K562 (cell line): ENCODE measurements around the gene GSTO2. TPM values are rescaled to one million over a fixed set of nuclear protein-coding genes. Genes with fewer than 3 reads are reported as not detected.

Experiments used
- ATAC-seq: fragments of 200-7000 bp; cut with Tn5 transposase; 3 replicates; pipeline ENCODE4 v1.9.1; 2020; ENCODE audit warnings: moderate library complexity
- BruUV-seq: library from RNA; stranded (reverse); fragments of 400-500 nt; replicated peaks from 2 replicates; lab custom pipeline; 2021; lab: Mats Ljungman, UMichigan
- CTCF ChIA-PET: fragments of 300-600 bp; formaldehyde crosslinking; extraction: SDS; loops from one replicate; lab custom pipeline; 2021; ENCODE audit warnings: low intra/inter-chr PET ratio; lab: Yijun Ruan, JAX
- POLR2A ChIA-PET: fragments of 300-600, 350-650 bp; sonication (Branson Sonifier 250); formaldehyde crosslinking; extraction: SDS; loops from one replicate; lab custom pipeline; 2021; ENCODE audit warnings: antibody characterized with exemption, inconsistent platforms; lab: Yijun Ruan, JAX
- DNase-seq, 4 experiments: peaks; one replicate each; pipeline versions ENCODE4 v3.0.0 to v3.0.0-alpha.2; 2011 to 2018; ENCODE audit warnings: low spot score in 3 of 4, mixed read lengths in 3 of 4; ENCODE audit errors: extremely low read depth in 1 of 4
- FAIRE-seq: peaks from 2 replicates; lab custom pipeline; 2011; peaks lifted over from hg19 to GRCh38; lab: Jason Lieb, UNC
- H2AFZ ChIP-seq: 2 replicates; pipeline ENCODE4 v1.6.0; 2011; ENCODE audit warnings: low read depth, low read length, control low read depth, inconsistent platforms
- H3K27ac ChIP-seq: fragments of 200-600 bp; 3 replicates; pipeline ENCODE4 v1.8.0; 2011; ENCODE audit warnings: low read depth, mild to moderate bottlenecking, control low read depth, inconsistent platforms, low read length, moderate library complexity, mixed read lengths; ENCODE audit errors: extremely low read depth
- H3K27me3 ChIP-seq, 2 experiments: fragments of 300-600 bp in 1 of 2; 2 replicates in 1 of 2; 3 replicates in 1 of 2; pipeline versions ENCODE4 v1.6.0 to v1.8.0; 2011; ENCODE audit warnings: inconsistent platforms in 2 of 2, low read length in 2 of 2, mild to moderate bottlenecking in 1 of 2, mixed read lengths in 1 of 2, moderate library complexity in 1 of 2; ENCODE audit not compliant: control insufficient read depth in 2 of 2, insufficient read depth in 2 of 2
- H3K36me3 ChIP-seq: fragments of 300-600 bp; 3 replicates; pipeline ENCODE4 v1.8.0; 2011; ENCODE audit warnings: mild to moderate bottlenecking, low read length, inconsistent platforms; ENCODE audit not compliant: control insufficient read depth, insufficient read depth
- H3K4me1 ChIP-seq, 2 experiments: fragments of 200-600 bp in 1 of 2; replicated peaks in 1 of 2; 2 replicates in 1 of 2; 3 replicates in 1 of 2; pipeline versions ENCODE4 v1.5.1 to v1.8.0; 2011; ENCODE audit warnings: inconsistent platforms in 2 of 2, low read length in 2 of 2, mild to moderate bottlenecking in 1 of 2, mixed read lengths in 1 of 2, moderate library complexity in 1 of 2; ENCODE audit not compliant: control insufficient read depth in 2 of 2, insufficient read depth in 2 of 2
- H3K4me2 ChIP-seq: 2 replicates; pipeline ENCODE4 v1.6.1; 2011; ENCODE audit warnings: low read length, control low read depth, inconsistent platforms, mixed read lengths; ENCODE audit not compliant: insufficient read depth
- H3K4me3 ChIP-seq: fragments of 200-600 bp; sonication (generic), shearing (Covaris generic); 2 replicates; pipeline ENCODE4 v1.5.1; 2016; ENCODE audit warnings: control low read depth, inconsistent platforms
- H3K79me2 ChIP-seq: fragments of 200-600 bp; 3 replicates; pipeline ENCODE4 v1.8.0; 2011; ENCODE audit warnings: low read length, inconsistent platforms; ENCODE audit not compliant: control insufficient read depth, insufficient read depth
- H3K9ac ChIP-seq, 2 experiments: 2 replicates each; pipeline versions ENCODE4 v1.6.0 to v1.6.1; 2011; ENCODE audit warnings: low read depth in 2 of 2, low read length in 2 of 2, control low read depth in 1 of 2, inconsistent platforms in 1 of 2, mild to moderate bottlenecking in 1 of 2, mixed read lengths in 1 of 2; ENCODE audit not compliant: insufficient read depth in 1 of 2
- H3K9me1 ChIP-seq: one replicate; pipeline ENCODE4 v1.6.0; 2011; ENCODE audit warnings: inconsistent platforms, mild to moderate bottlenecking, low read length, moderate library complexity; ENCODE audit not compliant: control insufficient read depth, insufficient read depth
- H3K9me3 ChIP-seq: replicated peaks from 2 replicates; pipeline ENCODE4 v1.5.1; 2011; ENCODE audit warnings: low read depth, low read length, inconsistent platforms; ENCODE audit not compliant: control insufficient read depth, insufficient read depth
- H4K20me1 ChIP-seq: replicated peaks from 2 replicates; pipeline ENCODE4 v1.6.1; 2011; ENCODE audit warnings: low read length, inconsistent platforms, mixed read lengths; ENCODE audit not compliant: control insufficient read depth, insufficient read depth
- HMGN3 ChIP-seq: IDR thresholded peaks from 2 replicates; pipeline ENCODE4 v1.6.1; 2011; ENCODE audit warnings: borderline replicate concordance, low read depth, mild to moderate bottlenecking, mixed read lengths, low read length; ENCODE audit not compliant: insufficient read length; ENCODE audit errors: extremely low read depth
- MEF2D ChIP-seq: conservative IDR thresholded peaks from 2 replicates; pipeline ENCODE4 v1.6.1; 2016; ENCODE audit warnings: low read depth, missing genetic modification characterization, missing compliant biosample characterization
- TEAD4 ChIP-seq, 2 experiments: sonication (generic) in 1 of 2; formaldehyde crosslinking in 1 of 2; IDR thresholded peaks; 2 replicates each; pipeline versions ENCODE4 v1.6.1 to v1.8.0; 2012 to 2022; ENCODE audit warnings: borderline replicate concordance in 1 of 2, inconsistent platforms in 1 of 2, low read length in 1 of 2, mild to moderate bottlenecking in 1 of 2, missing genetic modification reagents in 1 of 2
- YY1 ChIP-seq, 3 experiments: IDR thresholded peaks; 2 replicates each; pipeline ENCODE4 v1.6.1; 2011; ENCODE audit warnings: low read length in 2 of 3, mild to moderate bottlenecking in 2 of 3, moderate library complexity in 2 of 3, borderline replicate concordance in 1 of 3, control low read depth in 1 of 3, low read depth in 1 of 3; ENCODE audit not compliant: insufficient read depth in 3 of 3, insufficient replicate concordance in 2 of 3, control insufficient read depth in 1 of 3, insufficient read length in 1 of 3; ENCODE audit errors: extremely low read depth in 1 of 3
- ZBTB49 ChIP-seq: sonication (generic); formaldehyde crosslinking; IDR thresholded peaks from 2 replicates; pipeline ENCODE4 v1.8.0; 2022; ENCODE audit warnings: missing genetic modification reagents, mild to moderate bottlenecking, borderline replicate concordance
- WGBS: fragments of 100-300 bp; shearing (Covaris generic); methylation state at CpG from one replicate; pipeline ENCODE4 v1.1.6; 2016; ENCODE audit warnings: low coverage, mixed read lengths; ENCODE audit not compliant: insufficient coverage; ENCODE audit errors: missing lambda C conversion rate; 5-methylcytosine and 5-hydroxymethylcytosine counted together
- in situ Hi-C: fragments of 300-500 bp; cut with MboI; formaldehyde crosslinking; loops from 4 replicates; pipeline ENCODE4 v1.15.0; 2018; ENCODE audit warnings: inconsistent platforms, mixed read lengths
- intact Hi-C: fragments of 100-400 bp; cut with micrococcal nuclease; formaldehyde crosslinking; loops from 2 replicates; pipeline ENCODE4 v1.14.2; 2022
- polyA plus RNA-seq, 8 experiments: library from polyadenylated mRNA; depleted of rRNA in 4 of 8; stranded (reverse) in 5 of 8; unstranded in 3 of 8; fragments of >200 nt; fragmentation: Nextera tagmentation in 2 of 8; fragmentation: Illumina TruSeq in 1 of 8; extraction: Ambion mirVana in 2 of 8; extraction: Trizol in 1 of 8; gene quantifications; 2 replicates each; pipeline versions ENCODE4 v1.2.1 to v1.2.3, GENCODE V29; 2011 to 2014; ENCODE audit warnings: inconsistent platforms in 1 of 8, missing spikeins in 1 of 8
- total RNA-seq, 7 experiments: library from RNA; depleted of rRNA in 6 of 7; stranded (reverse); fragments of >200 nt in 6 of 7; fragmentation: Illumina TruSeq in 2 of 7; extraction: Trizol in 2 of 7; gene quantifications; 2 replicates each; pipeline versions ENCODE4 v1.2.1 to v1.2.3, GENCODE V29; 2011 to 2021; ENCODE audit warnings: low replicate concordance in 1 of 7

GSTO2 gene
- total and polyA plus RNA-seq, 9 of the 15 experiments (the other 6 are each of a cell fraction or from before 2014, with no cell fraction given): 0.18 to 1.8 (median 0.90) TPM

DNA sequence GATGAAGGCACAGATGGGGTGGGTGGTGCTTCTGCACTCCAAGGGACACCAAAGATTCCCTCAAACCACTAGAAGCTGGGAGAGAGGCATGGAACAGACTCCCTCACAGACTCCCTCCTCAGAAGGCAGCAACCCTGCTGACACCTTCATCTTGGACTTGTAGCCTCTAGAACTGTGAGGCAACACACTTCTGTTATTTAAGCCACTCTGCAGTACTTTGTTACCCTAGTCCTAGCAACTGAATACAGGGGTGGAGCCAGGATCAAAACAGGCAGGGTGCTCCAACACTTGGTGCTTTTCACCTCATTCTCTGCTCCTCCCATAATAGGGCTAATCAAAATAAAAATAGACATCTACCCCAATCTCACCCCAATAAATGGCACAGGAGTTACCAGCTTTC lies 16.6 kb upstream of the GSTO2 start:
- Histone ChIP-seq H3K27ac (peak overlapping the region; percentile 57), H3K9me1 (no peaks in the 10 kb centered on the region), H3K4me1 (peaks cover 11 to 23% of the 10 kb centered on the region in 2 experiments; a peak in 4 of 5 replicates), H3K4me3 (no peak overlapping the region), H3K4me2 (peak overlapping the region; percentile 86), H3K9me3 (peaks cover 2% of the 10 kb centered on the region; the same call in 1 of the 2 replicates), H3K9ac (peak overlapping the region in 1 of 2 experiments; percentile 34; a peak in 2 of 4 replicates), H3K27me3 (no peaks in the 10 kb centered on the region), H3K36me3 (peaks cover 15% of the 10 kb centered on the region), H3K79me2 (peaks cover 29% of the 10 kb centered on the region), H4K20me1 (no peaks in the 10 kb centered on the region), H2AFZ (peak overlapping the region; percentile 75)
- FAIRE-seq (no peak), DNase-seq (peak in 1 of 4 experiments; percentile 31), ATAC-seq (no peak)
- ChIA-PET CTCF (no interaction called here), POLR2A (interaction anchor here (0.6 to 1.0 kb wide), 2 partner anchors 22 to 294 kb away, joined by 3 read pairs; no protein-coding TSS in a partner anchor)
- no TSS peak for BruUV-seq
- intact Hi-C loops: no loop called here
- no peak for TF ChIP-seq ZBTB49 (CRISPR knock-in tag)
- in situ Hi-C loops: no loop called here

DNA sequence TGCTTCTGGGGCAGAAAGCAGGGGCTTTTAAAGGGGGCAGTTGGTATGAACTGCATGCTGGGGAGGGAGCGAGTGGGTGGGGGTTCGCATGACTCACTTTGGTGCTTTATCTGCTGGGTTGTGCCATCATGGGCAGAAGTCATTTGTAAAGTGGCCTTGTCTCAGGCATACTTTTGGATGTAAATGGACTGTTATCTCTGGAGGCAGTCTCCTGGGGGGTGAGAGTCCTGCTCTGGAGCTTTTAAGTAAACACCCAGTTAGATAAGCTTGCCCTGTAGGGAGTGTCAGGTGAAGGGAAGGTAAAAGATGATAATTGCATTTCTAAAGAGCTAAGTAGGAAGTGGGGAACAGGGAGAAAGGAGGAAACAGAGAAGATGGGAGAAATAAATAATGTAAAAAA lies 15.9 kb upstream of the GSTO2 start:
- no peaks in the 10 kb centered on the region for H4K20me1 ChIP-seq
- peaks cover 11 to 26% of the 10 kb centered on the region in 2 experiments; a peak in 4 of 5 replicates for H3K4me1 ChIP-seq
- H3K9me1 ChIP-seq: no peaks in the 10 kb centered on the region
- no TSS peak for BruUV-seq
- no peaks in the 10 kb centered on the region for H3K27me3 ChIP-seq
- H3K9ac ChIP-seq: peak overlapping the region in 1 of 2 experiments; percentile 34; a peak in 1 of 4 replicates
- CTCF ChIA-PET: no interaction called here
- H2AFZ ChIP-seq: peak overlapping the region; percentile 91; the same call in 1 of the 2 replicates
- in situ Hi-C loops (no loop called here), intact Hi-C loops (no loop called here)
- POLR2A ChIA-PET: interaction anchor here (0.6 to 1.0 kb wide), 2 partner anchors 22 to 65 kb away, joined by 3 read pairs; no protein-coding TSS in a partner anchor
- FAIRE-seq: peak; percentile 70
- peak; percentile 47 for ATAC-seq
- whole genome bisulfite sequencing: 0% methylated on average over 1 of the region's 2 CpGs
- peak overlapping the region; percentile 86 for H3K4me2 ChIP-seq
- peak; percentile 25 to 88 (median 54) for DNase-seq
- H3K4me3 ChIP-seq: no peak overlapping the region
- peak overlapping the region; percentile 74 for H3K27ac ChIP-seq
- peaks cover 23% of the 10 kb centered on the region for H3K36me3 ChIP-seq
- peaks cover 36% of the 10 kb centered on the region for H3K79me2 ChIP-seq
- no peaks in the 10 kb centered on the region; the same call in 1 of the 2 replicates for H3K9me3 ChIP-seq
- TF ChIP-seq MEF2D (tag) (no peak), TEAD4 (IDR thresholded peaks at IDR 0.05; ENCODE audit: low read length) (peak; percentile 77), TEAD4 (CRISPR knock-in tag; IDR thresholded peaks at IDR 0.05; ENCODE audit: borderline replicate concordance) (no peak), YY1 (IDR thresholded peaks at IDR 0.05; ENCODE audit: borderline replicate concordance in 1 of 3, control insufficient read depth in 1 of 3, extremely low read depth in 1 of 3, insufficient read depth in 3 of 3, insufficient read length in 1 of 3, insufficient replicate concordance in 2 of 3, low read depth in 1 of 3, low read length in 2 of 3) (no peak), HMGN3 (peak; percentile 35)
